Amniotic epithelial cell (primary cell): ENCODE results near the gene IL17B.

Experiments
- DNase-seq: peaks from one replicate; pipeline ENCODE4 v3.0.0-alpha.2; 2010; ENCODE audit warnings: low read depth

IL17B gene, protein sequence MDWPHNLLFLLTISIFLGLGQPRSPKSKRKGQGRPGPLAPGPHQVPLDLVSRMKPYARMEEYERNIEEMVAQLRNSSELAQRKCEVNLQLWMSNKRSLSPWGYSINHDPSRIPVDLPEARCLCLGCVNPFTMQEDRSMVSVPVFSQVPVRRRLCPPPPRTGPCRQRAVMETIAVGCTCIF

DNA sequence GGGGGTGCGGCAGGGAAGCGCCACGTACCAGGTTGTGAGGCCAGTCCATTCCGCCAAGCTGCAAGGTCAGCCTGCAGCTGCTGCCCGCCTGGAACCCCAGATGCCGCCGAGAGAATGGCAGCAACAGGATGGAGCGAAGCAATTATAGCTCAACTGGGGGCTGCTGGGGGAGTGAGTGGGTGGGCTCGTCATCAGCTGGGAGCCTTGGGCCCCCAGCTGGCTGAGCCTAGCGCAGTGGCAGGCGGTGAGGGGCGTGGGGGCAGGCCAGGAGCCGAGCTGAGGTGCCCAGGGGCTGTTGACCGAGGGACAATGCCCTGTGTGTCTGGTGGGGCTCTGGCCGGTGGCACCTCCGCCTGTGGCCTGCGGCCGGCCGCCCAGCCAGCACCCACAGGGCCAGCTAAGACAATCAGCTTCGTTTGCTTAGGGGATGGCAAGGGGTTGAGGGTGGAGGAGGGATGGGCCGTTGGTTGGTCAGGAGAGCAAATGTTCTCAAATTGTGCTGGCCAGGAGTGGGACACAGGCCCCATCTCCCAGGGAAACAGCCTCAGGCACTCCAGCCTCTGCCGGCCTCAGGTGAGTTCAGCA, at the start of gene IL17B:
IL17B (minus strand) TSS at position 116 of the 585 bp plus-strand sequence; CDS start at position 49, 67 bp downstream.
- no peak for DNase-seq

- no peak for DNase-seq
These were observed 48.9 kb upstream of the IL17B start for GRCh38 chr5:149428032-149428431.

GRCh38 chr5:149427374-149427773, 48.3 kb upstream of the IL17B start:
- DNase-seq = no peak

DNA sequence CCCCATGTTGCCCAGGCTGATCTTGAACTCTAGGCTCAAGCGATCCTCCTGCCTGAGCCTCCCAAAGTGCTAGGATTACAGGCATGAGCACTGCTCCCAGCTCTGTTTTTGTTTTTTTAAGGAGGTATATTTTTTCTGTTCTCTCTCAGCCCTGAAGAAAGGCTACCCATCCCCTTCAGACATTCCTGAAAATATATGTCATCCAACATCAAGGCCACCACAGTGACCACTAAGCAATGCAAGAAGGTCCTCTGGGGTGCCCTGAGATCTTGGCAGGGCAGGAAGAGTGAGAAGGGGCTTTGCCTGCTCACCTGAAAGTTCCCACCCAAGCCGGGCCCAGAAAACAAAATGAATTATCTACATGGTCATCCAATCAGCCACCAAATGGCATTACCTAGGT, 47.8 kb upstream of the IL17B start:
- DNase-seq = no peak

GRCh38 chr5:149425729-149426128, 46.6 kb upstream of the IL17B start:
- DNase-seq = no peak

- DNase-seq = peak; percentile 51
These were observed 45.6 kb upstream of the IL17B start for GRCh38 chr5:149424371-149425315.

- peak; percentile 87 for DNase-seq
These were observed 44.7 kb upstream of the IL17B start for GRCh38 chr5:149423794-149424268.

- DNase-seq = peak; percentile 71
These were observed 44.1 kb upstream of the IL17B start for GRCh38 chr5:149423049-149423793.

DNA sequence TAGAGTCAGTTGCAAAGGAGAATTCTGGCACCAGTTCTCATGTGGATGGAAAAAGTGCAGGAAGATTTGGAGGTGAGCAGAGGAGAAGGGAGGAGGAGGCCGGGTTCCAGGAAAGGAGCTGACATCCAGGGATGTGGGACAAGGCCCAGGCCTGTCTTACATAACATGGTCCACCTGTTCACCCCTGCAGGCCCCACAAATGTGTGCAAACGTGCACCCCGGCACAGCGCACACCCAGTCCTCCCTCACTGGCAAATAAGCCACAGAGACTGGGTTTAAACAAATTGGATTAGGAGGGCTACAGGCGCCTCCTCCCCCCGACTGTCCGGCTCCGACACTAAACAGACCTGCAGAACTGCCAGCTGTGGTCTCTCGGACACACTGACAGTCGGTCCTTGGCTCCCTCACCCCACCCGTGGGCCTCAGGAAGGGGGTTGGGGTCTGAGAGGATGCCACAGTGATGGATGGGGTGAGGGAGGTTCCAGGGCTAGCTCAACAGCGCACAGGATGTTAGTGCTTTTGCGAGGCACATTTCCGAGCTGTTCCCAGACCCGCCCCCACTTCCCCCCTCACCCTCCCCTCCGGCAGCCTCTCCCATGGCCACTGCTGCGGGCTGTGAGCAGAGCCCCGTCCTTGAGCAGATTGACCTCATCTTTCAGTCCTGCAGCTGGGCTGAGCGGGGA, 43.4 kb upstream of the IL17B start:
- DNase-seq = peak; percentile 98

DNA sequence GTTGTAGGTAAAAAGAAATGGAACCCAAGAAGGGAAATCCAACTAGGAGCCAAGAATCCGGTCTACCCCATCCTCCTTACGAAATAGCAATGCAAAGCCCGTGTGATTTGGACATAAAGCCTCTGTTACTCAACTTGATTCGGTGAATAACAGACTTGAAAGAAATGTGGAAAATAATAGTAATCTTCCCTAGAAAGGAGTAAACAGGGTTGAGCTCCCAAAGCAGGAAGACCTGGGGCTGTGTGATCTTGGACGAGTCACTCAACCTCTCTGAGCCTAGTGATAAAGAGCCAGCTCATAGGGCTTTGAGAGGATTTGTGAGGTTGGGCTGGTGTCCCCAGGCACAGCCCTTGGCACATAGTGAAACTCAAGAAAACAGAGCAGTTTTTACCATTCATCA, 42.7 kb upstream of the IL17B start:
- peak; percentile 91 for DNase-seq

- no peak for DNase-seq
These were observed 42.2 kb upstream of the IL17B start for GRCh38 chr5:149421372-149421685.

GRCh38 chr5:149420545-149421371, 41.7 kb upstream of the IL17B start:
- peak; percentile 74 for DNase-seq

GRCh38 chr5:149419859-149420544, 40.9 kb upstream of the IL17B start:
- DNase-seq = no peak

DNA sequence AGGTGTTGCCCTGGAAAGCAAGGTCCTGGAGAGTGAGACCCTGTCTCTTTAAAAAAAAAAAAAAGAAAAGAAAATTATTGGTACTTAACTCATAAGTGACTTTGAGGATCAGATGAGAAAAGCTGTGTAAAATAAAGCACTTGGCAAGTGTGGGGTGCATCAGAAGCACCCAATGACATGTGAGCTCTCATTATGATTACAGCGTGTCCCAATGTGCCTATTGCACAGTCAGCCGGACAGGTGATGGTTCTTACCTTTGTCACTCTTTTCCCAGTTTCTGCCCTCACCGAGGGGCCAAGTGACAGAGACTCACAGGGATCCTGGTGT, 40.4 kb upstream of the IL17B start:
- DNase-seq = no peak

DNA sequence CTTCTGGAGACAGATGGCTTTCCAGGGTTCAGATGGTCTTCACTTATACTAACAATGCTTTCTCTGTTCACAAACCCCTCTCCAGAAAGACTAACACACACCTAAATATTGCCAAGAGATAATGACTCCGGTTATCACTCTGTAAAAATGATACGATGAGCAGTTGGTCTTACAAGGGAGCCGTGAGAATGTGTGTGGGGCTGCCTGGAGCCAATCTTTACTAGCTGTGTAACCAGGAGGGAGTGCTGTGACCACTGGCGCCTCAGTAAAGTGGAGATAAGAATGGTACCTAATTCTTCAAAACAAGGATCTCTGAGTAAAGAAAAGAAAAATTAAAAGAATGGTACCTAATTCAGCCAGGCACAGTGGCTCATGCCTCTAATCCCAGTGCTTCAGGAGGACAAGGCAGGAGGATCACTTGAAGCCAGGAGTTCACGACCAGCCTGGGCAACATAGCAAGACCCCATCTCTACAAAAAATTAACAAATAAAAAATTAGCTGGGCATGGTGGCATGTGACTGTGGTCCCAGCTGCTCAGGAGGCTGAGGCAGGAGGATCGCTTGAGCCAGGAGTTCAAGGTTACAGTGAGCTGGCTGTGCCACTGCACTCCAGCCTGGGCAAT, 39.9 kb upstream of the IL17B start:
- DNase-seq = peak; percentile 69

DNA sequence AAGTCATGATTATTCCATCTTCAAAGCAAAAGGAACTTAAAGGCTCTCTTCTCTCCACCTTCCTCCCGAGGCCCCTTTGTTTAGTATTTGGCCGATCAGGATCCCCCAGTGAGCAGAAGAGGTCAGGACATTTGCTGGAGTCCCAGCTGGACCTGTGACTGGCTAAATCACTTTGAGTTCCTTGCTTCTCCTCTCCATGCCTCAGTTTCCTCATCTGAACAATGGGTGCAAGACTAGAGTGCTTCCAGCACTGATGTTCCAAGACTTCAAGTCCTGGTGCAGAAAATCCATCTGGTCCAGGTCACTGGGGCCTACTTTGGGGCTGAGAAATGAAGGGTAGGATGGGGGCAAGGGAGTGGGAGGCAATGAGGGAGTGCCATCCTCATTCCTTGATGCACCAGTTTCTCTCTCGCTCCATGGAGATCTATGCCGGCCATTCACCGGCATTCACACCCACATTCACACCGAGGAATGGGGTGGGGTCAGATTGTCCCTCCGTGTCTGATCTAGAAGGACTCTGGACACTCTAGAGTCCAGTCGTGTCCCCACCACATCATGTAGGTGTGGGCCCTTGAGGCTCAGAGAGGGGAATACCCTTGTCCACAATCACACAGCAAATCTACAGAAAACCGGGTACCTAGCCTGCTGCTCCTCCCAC, 38.7 kb upstream of the IL17B start:
- no peak for DNase-seq

DNA sequence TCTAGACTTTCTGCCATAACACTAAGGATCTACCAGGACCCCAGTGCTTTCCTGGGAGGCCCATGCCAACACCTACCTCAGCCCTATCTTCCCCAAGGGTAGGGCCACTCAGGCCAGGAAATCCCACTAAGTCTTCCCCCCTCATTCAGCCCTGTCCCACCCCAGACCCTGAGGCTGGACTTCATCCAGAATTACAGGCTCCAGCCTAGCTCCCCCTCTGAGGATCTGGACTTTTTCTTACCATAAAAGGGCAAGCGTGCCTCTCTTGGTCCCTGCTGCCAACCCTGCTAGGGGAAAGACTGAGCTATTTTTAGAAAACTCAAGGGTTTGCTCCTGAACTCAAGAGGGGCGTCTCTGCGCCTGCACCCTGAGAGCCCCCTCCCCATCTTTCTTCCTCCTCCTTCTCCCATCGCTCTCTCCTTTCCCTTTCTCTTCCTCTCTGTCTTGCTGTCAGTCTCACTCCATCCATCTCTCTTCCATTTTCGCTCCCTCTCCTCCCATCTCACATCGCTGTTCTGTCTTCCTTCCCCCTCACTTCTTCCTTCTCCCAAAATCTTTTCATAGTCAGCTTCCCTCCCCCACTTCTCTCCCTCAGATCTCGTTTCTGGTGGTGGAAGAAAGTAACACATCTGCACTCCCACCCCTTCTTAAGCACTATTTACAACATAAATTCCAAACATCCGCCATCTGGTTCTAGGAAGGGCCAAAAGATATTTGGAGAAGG, 38.1 kb upstream of the IL17B start:
- peak; percentile 68 for DNase-seq

- no peak for DNase-seq
These were observed 36.2 kb upstream of the IL17B start for GRCh38 chr5:149415066-149415967.
